ENCODE measurements around the gene PUS3.

PUS3 gene

GRCh38 chr11:125944350-125945010 is 41.5 kb upstream of the PUS3 start:
- no peak for TF ChIP-seq CTCF (IDR thresholded peaks at IDR 0.05; ENCODE audit: insufficient read depth, low read depth, low read length, missing control alignments)
- no peak for DNase-seq (ENCODE audit: low read depth)
- no peak overlapping the region for H3K4me3 ChIP-seq (ENCODE audit: low read depth, low read length)

GRCh38 chr11:125943661-125944349 is 40.8 kb upstream of the PUS3 start:
- TF ChIP-seq CTCF (IDR thresholded peaks at IDR 0.05; ENCODE audit: insufficient read depth, low read depth, low read length, missing control alignments) = no peak
- DNase-seq (ENCODE audit: low read depth) = no peak
- no peak overlapping the region for H3K4me3 ChIP-seq (ENCODE audit: low read depth, low read length)

GRCh38 chr11:125942771-125943428 is 39.9 kb upstream of the PUS3 start:
- TF ChIP-seq CTCF (IDR thresholded peaks at IDR 0.05; ENCODE audit: insufficient read depth, low read depth, low read length, missing control alignments) = no peak
- no peak for DNase-seq (ENCODE audit: low read depth)
- no peak overlapping the region for H3K4me3 ChIP-seq (ENCODE audit: low read depth, low read length)

GRCh38 chr11:125941619-125942611 is 38.9 kb upstream of the PUS3 start:
- H3K4me3 ChIP-seq (ENCODE audit: low read depth, low read length) = no peak overlapping the region
- TF ChIP-seq CTCF (IDR thresholded peaks at IDR 0.05; ENCODE audit: insufficient read depth, low read depth, low read length, missing control alignments) = peak; percentile 80
- DNase-seq (ENCODE audit: low read depth) = peak; percentile 47

- no peak overlapping the region for H3K4me3 ChIP-seq (ENCODE audit: low read depth, low read length)
- DNase-seq (ENCODE audit: low read depth) = no peak
- TF ChIP-seq CTCF (IDR thresholded peaks at IDR 0.05; ENCODE audit: insufficient read depth, low read depth, low read length, missing control alignments) = no peak
Observed at GRCh38 chr11:125941267-125941618, 38.2 kb upstream of the PUS3 start.

- H3K4me3 ChIP-seq (ENCODE audit: low read depth, low read length) = no peak overlapping the region
- no peak for TF ChIP-seq CTCF (IDR thresholded peaks at IDR 0.05; ENCODE audit: insufficient read depth, low read depth, low read length, missing control alignments)
- no peak for DNase-seq (ENCODE audit: low read depth)
Observed at GRCh38 chr11:125940145-125940544, 37.1 kb upstream of the PUS3 start.

All from GM12865 (cell line).